ENCODE results near the gene CALM1.

The CALM1 gene

GRCh38 chr14:90426663-90427062 lies 29.8 kb downstream of the CALM1 start:
- no peaks in the 10 kb centered on the region for H3K79me2 ChIP-seq (ENCODE audit: insufficient read depth, low read length)
- H3K9me2 ChIP-seq (replicated peaks; ENCODE audit: low read depth, low read length) = no peaks in the 10 kb centered on the region
- no peaks in the 10 kb centered on the region for H3K36me3 ChIP-seq (ENCODE audit: insufficient read depth, low read length)
- no peak overlapping the region for H3K9ac ChIP-seq (ENCODE audit: low read depth, low read length, poor library complexity, severe bottlenecking)
- TF ChIP-seq EZH2phosphoT487 (IDR thresholded peaks at IDR 0.05; ENCODE audit: borderline replicate concordance) = no peak
- TF ChIP-seq, protein P1, sequence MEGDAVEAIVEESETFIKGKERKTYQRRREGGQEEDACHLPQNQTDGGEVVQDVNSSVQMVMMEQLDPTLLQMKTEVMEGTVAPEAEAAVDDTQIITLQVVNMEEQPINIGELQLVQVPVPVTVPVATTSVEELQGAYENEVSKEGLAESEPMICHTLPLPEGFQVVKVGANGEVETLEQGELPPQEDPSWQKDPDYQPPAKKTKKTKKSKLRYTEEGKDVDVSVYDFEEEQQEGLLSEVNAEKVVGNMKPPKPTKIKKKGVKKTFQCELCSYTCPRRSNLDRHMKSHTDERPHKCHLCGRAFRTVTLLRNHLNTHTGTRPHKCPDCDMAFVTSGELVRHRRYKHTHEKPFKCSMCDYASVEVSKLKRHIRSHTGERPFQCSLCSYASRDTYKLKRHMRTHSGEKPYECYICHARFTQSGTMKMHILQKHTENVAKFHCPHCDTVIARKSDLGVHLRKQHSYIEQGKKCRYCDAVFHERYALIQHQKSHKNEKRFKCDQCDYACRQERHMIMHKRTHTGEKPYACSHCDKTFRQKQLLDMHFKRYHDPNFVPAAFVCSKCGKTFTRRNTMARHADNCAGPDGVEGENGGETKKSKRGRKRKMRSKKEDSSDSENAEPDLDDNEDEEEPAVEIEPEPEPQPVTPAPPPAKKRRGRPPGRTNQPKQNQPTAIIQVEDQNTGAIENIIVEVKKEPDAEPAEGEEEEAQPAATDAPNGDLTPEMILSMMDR (conservative IDR thresholded peaks at IDR 0.05; ENCODE audit: low read length) = no peak
- H3K4me1 ChIP-seq (ENCODE audit: insufficient read depth, low read length, poor library complexity, severe bottlenecking) = no peaks in the 10 kb centered on the region
- no peaks in the 10 kb centered on the region for H4K20me1 ChIP-seq (ENCODE audit: insufficient read depth, low read length, poor library complexity, severe bottlenecking)
- H3F3A ChIP-seq (ENCODE audit: low read depth) = no peaks in the 10 kb centered on the region
- H3K4me2 ChIP-seq (ENCODE audit: low read depth, low read length, poor library complexity, severe bottlenecking) = no peak overlapping the region
- no peak overlapping the region for H2AFZ ChIP-seq (ENCODE audit: low read length)
- no peak overlapping the region for H3K4me3 ChIP-seq (ENCODE audit: low read length, poor library complexity, severe bottlenecking)
- no peaks in the 10 kb centered on the region for H3K27me3 ChIP-seq (ENCODE audit: insufficient read depth, low read length, poor library complexity, severe bottlenecking)
- no peaks in the 10 kb centered on the region for H3K9me3 ChIP-seq (ENCODE audit: insufficient read depth, low read depth, low read length)

DNA sequence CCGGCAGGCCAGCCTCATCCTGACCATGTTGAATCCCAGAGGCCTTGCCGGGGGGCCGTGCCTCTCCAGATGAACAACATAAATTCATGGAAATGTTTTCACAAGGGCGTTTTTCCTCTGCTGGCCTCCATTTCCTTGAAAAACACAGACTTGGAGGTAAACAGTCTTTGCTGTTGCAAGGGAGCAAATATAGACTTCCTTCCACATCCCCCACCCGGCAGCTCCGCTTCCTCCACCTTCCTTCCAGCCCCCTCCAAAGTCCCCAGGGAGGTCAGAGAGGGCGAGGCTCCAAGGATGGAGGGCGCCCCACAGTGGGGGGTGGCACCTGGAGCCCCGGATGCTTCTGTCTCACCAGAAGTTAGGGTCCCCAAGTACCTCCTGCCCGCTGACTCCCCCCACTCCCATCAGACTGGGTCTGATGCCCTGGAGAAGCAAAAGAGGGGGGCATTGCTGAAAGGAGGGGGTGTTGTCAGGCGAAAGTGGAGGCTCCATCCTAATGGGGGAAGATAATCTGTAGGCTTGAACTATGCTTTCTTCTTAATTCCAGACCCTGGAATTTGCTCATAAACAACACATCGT lies 31.1 kb downstream of the CALM1 start:
- no peaks in the 10 kb centered on the region for H4K20me1 ChIP-seq (ENCODE audit: insufficient read depth, low read length, poor library complexity, severe bottlenecking)
- H3K4me3 ChIP-seq (ENCODE audit: low read length, poor library complexity, severe bottlenecking) = no peak overlapping the region
- H3K36me3 ChIP-seq (ENCODE audit: insufficient read depth, low read length) = no peaks in the 10 kb centered on the region
- H2AFZ ChIP-seq (ENCODE audit: low read length) = no peak overlapping the region
- H3K9ac ChIP-seq (ENCODE audit: low read depth, low read length, poor library complexity, severe bottlenecking) = no peak overlapping the region
- H3K4me1 ChIP-seq (ENCODE audit: insufficient read depth, low read length, poor library complexity, severe bottlenecking) = no peaks in the 10 kb centered on the region
- no peaks in the 10 kb centered on the region for H3F3A ChIP-seq (ENCODE audit: low read depth)
- no peaks in the 10 kb centered on the region for H3K27me3 ChIP-seq (ENCODE audit: insufficient read depth, low read length, poor library complexity, severe bottlenecking)
- H3K9me3 ChIP-seq (ENCODE audit: insufficient read depth, low read depth, low read length) = no peaks in the 10 kb centered on the region
- no peak overlapping the region for H3K4me2 ChIP-seq (ENCODE audit: low read depth, low read length, poor library complexity, severe bottlenecking)
- TF ChIP-seq EZH2phosphoT487 (IDR thresholded peaks at IDR 0.05; ENCODE audit: borderline replicate concordance) = no peak
- H3K9me2 ChIP-seq (replicated peaks; ENCODE audit: low read depth, low read length) = no peaks in the 10 kb centered on the region
- no peaks in the 10 kb centered on the region for H3K79me2 ChIP-seq (ENCODE audit: insufficient read depth, low read length)

- H3K36me3 ChIP-seq (ENCODE audit: insufficient read depth, low read length) = no peaks in the 10 kb centered on the region
- no peaks in the 10 kb centered on the region for H3K9me3 ChIP-seq (ENCODE audit: insufficient read depth, low read depth, low read length)
- no peaks in the 10 kb centered on the region for H3F3A ChIP-seq (ENCODE audit: low read depth)
- no peaks in the 10 kb centered on the region for H3K79me2 ChIP-seq (ENCODE audit: insufficient read depth, low read length)
- no peak overlapping the region for H3K4me3 ChIP-seq (ENCODE audit: low read length, poor library complexity, severe bottlenecking)
- no peak overlapping the region for H2AFZ ChIP-seq (ENCODE audit: low read length)
- H3K9ac ChIP-seq (ENCODE audit: low read depth, low read length, poor library complexity, severe bottlenecking) = no peak overlapping the region
- no peaks in the 10 kb centered on the region for H3K27me3 ChIP-seq (ENCODE audit: insufficient read depth, low read length, poor library complexity, severe bottlenecking)
- H3K9me2 ChIP-seq (replicated peaks; ENCODE audit: low read depth, low read length) = no peaks in the 10 kb centered on the region
- no peak for TF ChIP-seq EZH2phosphoT487 (IDR thresholded peaks at IDR 0.05; ENCODE audit: borderline replicate concordance)
- TF ChIP-seq, protein P1 (conservative IDR thresholded peaks at IDR 0.05; ENCODE audit: low read length) = no peak
- H3K4me1 ChIP-seq (ENCODE audit: insufficient read depth, low read length, poor library complexity, severe bottlenecking) = no peaks in the 10 kb centered on the region
- H4K20me1 ChIP-seq (ENCODE audit: insufficient read depth, low read length, poor library complexity, severe bottlenecking) = no peaks in the 10 kb centered on the region
- H3K4me2 ChIP-seq (ENCODE audit: low read depth, low read length, poor library complexity, severe bottlenecking) = no peak overlapping the region
Measured at GRCh38 chr14:90428676-90429075, 31.8 kb downstream of the CALM1 start.

GRCh38 chr14:90429236-90429635 lies 32.4 kb downstream of the CALM1 start:
- no peaks in the 10 kb centered on the region for H3K27me3 ChIP-seq (ENCODE audit: insufficient read depth, low read length, poor library complexity, severe bottlenecking)
- no peak overlapping the region for H3K9ac ChIP-seq (ENCODE audit: low read depth, low read length, poor library complexity, severe bottlenecking)
- no peaks in the 10 kb centered on the region for H3K79me2 ChIP-seq (ENCODE audit: insufficient read depth, low read length)
- no peaks in the 10 kb centered on the region for H4K20me1 ChIP-seq (ENCODE audit: insufficient read depth, low read length, poor library complexity, severe bottlenecking)
- no peaks in the 10 kb centered on the region for H3K9me3 ChIP-seq (ENCODE audit: insufficient read depth, low read depth, low read length)
- no peak overlapping the region for H3K4me3 ChIP-seq (ENCODE audit: low read length, poor library complexity, severe bottlenecking)
- H3K36me3 ChIP-seq (ENCODE audit: insufficient read depth, low read length) = no peaks in the 10 kb centered on the region
- no peaks in the 10 kb centered on the region for H3F3A ChIP-seq (ENCODE audit: low read depth)
- TF ChIP-seq, protein P1 (conservative IDR thresholded peaks at IDR 0.05; ENCODE audit: low read length) = no peak
- no peak for TF ChIP-seq EZH2phosphoT487 (IDR thresholded peaks at IDR 0.05; ENCODE audit: borderline replicate concordance)
- no peak overlapping the region for H2AFZ ChIP-seq (ENCODE audit: low read length)
- H3K4me1 ChIP-seq (ENCODE audit: insufficient read depth, low read length, poor library complexity, severe bottlenecking) = no peaks in the 10 kb centered on the region
- no peak overlapping the region for H3K4me2 ChIP-seq (ENCODE audit: low read depth, low read length, poor library complexity, severe bottlenecking)
- no peaks in the 10 kb centered on the region for H3K9me2 ChIP-seq (replicated peaks; ENCODE audit: low read depth, low read length)
